Nucleus accumbens (tissue), 56 donors: ENCODE results near the gene SEC11C.

Experiments
- DNase-seq, 56 donors: peaks; one replicate each; lab custom pipeline; 2025; lab: John Stamatoyannopoulos, UW

SEC11C gene

GRCh38 chr18:59207506-59207905, 67.8 kb downstream of the SEC11C start:
- no peak for DNase-seq
